Endothelial cell (in vitro differentiated cells): ENCODE measurements around the gene VSIR. TPM values are rescaled to one million over a fixed set of nuclear protein-coding genes. Genes with fewer than 3 reads are reported as not detected.

Source experiments
- DNase-seq: peaks from one replicate; pipeline ENCODE4 v3.0.0; 2021; ENCODE audit warnings: low spot score
- H3K27ac Mint-ChIP-seq: one replicate; pipeline ENCODE4 v1.8.0; 2021; ENCODE audit warnings: mixed read lengths, inconsistent platforms; ENCODE audit not compliant: unreplicated experiment
- H3K27me3 Mint-ChIP-seq: one replicate; pipeline ENCODE4 v1.8.0; 2021; ENCODE audit warnings: mild to moderate bottlenecking, moderate library complexity, mixed read lengths, inconsistent platforms; ENCODE audit not compliant: unreplicated experiment
- H3K36me3 Mint-ChIP-seq: one replicate; pipeline ENCODE4 v1.8.0; 2021; ENCODE audit warnings: mild to moderate bottlenecking, low read depth, mixed read lengths, inconsistent platforms; ENCODE audit not compliant: unreplicated experiment
- H3K4me1 Mint-ChIP-seq: one replicate; pipeline ENCODE4 v1.8.0; 2021; ENCODE audit warnings: mild to moderate bottlenecking, mixed read lengths, inconsistent platforms; ENCODE audit not compliant: unreplicated experiment
- H3K4me3 Mint-ChIP-seq: one replicate; pipeline ENCODE4 v1.8.0; 2021; ENCODE audit warnings: mild to moderate bottlenecking, mixed read lengths, inconsistent platforms; ENCODE audit not compliant: unreplicated experiment
- H3K9me3 Mint-ChIP-seq: one replicate; pipeline ENCODE4 v1.8.0; 2021; ENCODE audit warnings: mixed read lengths, inconsistent platforms; ENCODE audit not compliant: unreplicated experiment
- CTCF ChIP-seq: fragments of 200-600 bp; sonication (generic); IDR thresholded peaks from one replicate; pipeline ENCODE4 v1.5.0; 2021; ENCODE audit warnings: antibody characterized with exemption; ENCODE audit not compliant: unreplicated experiment
- total RNA-seq: library from RNA; stranded (reverse); fragmentation: NEBNext Ultra II Directional; extraction: Animal tissue kit (Norgen Biotek cat#: 25700); gene quantifications from one replicate; pipeline ENCODE4 v1.2.1, GENCODE V29; 2021; ENCODE audit not compliant: unreplicated experiment

The VSIR gene
- total RNA-seq, 1 donor from 2014 or later: 86.1 TPM

- Mint-ChIP-seq H3K36me3 (peaks cover 8% of the 10 kb centered on the region), H3K27me3 (peaks cover 10% of the 10 kb centered on the region), H3K9me3 (no peaks in the 10 kb centered on the region), H3K27ac (peak overlapping the region; percentile 98), H3K4me3 (no peak overlapping the region), H3K4me1 (peaks cover 79% of the 10 kb centered on the region)
- peak; percentile 51 for DNase-seq
- TF ChIP-seq CTCF: no peak
Observed at GRCh38 chr10:71767420-71768035, 5.8 kb downstream of the VSIR start.

- Mint-ChIP-seq H3K27ac (peak overlapping the region; percentile 98), H3K36me3 (peaks cover 8% of the 10 kb centered on the region), H3K4me1 (peaks cover 77% of the 10 kb centered on the region), H3K4me3 (no peak overlapping the region), H3K9me3 (no peaks in the 10 kb centered on the region), H3K27me3 (peaks cover 6% of the 10 kb centered on the region)
- TF ChIP-seq CTCF: no peak
- DNase-seq: no peak
Observed at GRCh38 chr10:71766717-71767419, 6.5 kb downstream of the VSIR start.

- peak overlapping the region; percentile 98 for H3K27ac Mint-ChIP-seq
Observed at GRCh38 chr10:71765906-71766716, 7.2 kb downstream of the VSIR start.

GRCh38 chr10:71765176-71765904 lies 8.0 kb downstream of the VSIR start:
- H3K9me3 Mint-ChIP-seq: no peaks in the 10 kb centered on the region
- H3K4me3 Mint-ChIP-seq: no peak overlapping the region
- peak overlapping the region; percentile 61 for H3K27ac Mint-ChIP-seq
- no peak for DNase-seq
- peaks cover 15% of the 10 kb centered on the region for H3K36me3 Mint-ChIP-seq
- no peak for TF ChIP-seq CTCF
- H3K27me3 Mint-ChIP-seq: peaks cover 6% of the 10 kb centered on the region
- peaks cover 79% of the 10 kb centered on the region for H3K4me1 Mint-ChIP-seq

More at GRCh38 chr10:71765906-71766716, 7.2 kb downstream of the VSIR start:
- no peaks in the 10 kb centered on the region for H3K9me3 Mint-ChIP-seq
- peaks cover 9% of the 10 kb centered on the region for H3K36me3 Mint-ChIP-seq
- H3K4me1 Mint-ChIP-seq: peaks cover 73% of the 10 kb centered on the region
- no peak overlapping the region for H3K4me3 Mint-ChIP-seq
- H3K27me3 Mint-ChIP-seq: peaks cover 4% of the 10 kb centered on the region
- TF ChIP-seq CTCF: no peak
- no peak for DNase-seq
